ENCODE data around the gene OR2A5. TPM values are rescaled to one million over a fixed set of nuclear protein-coding genes. Genes with fewer than 3 reads are reported as not detected.
A peak's percentile ranks its signal among the peaks of the same experiment; 100 is the strongest.
"Not testable (repeated sequence)": the region's sequence is repeated elsewhere in the genome, so short reads cannot be mapped to it uniquely, and the experiment has no call there.

The OR2A5 gene
- total and polyA plus RNA-seq, 3 experiments from 2014 or later, result not detected

GRCh38 chr7:144010821-144011220 is 37.9 kb upstream of the OR2A5 start:
- H3K4me3 Mint-ChIP-seq; H3K36me3 Mint-ChIP-seq; H3K27me3 ChIP-seq (ENCODE audit: insufficient read depth, low read length, poor library complexity, severe bottlenecking); DNase-seq; H3K9me3 ChIP-seq (ENCODE audit: low read length); H3K4me1 ChIP-seq (ENCODE audit: insufficient read depth, low read length); H3K4me3 ChIP-seq (ENCODE audit: low read length); POLR2A ChIA-PET; H3K27ac Mint-ChIP-seq; H3K27ac ChIP-seq (ENCODE audit: low read depth, low read length); CTCF ChIA-PET; H3K4me1 Mint-ChIP-seq; H3K36me3 ChIP-seq (ENCODE audit: insufficient read depth, low read length): not testable (repeated sequence)
- Mint-ChIP-seq H3K27me3 (peaks cover 3 to 63% of the 10 kb centered on the region in 2 donors), H3K9me3 (peaks cover 10 to 29% (median 19%) of the 10 kb centered on the region in 5 donors)

- no peak for DNase-seq
- no peak overlapping the region for H3K4me3 ChIP-seq (ENCODE audit: low read length)
- no peaks in the 10 kb centered on the region for H3K4me1 ChIP-seq (ENCODE audit: insufficient read depth, low read length)
- H3K9me3 ChIP-seq (ENCODE audit: low read length), result no peaks in the 10 kb centered on the region
- ChIA-PET CTCF (no interaction called here), POLR2A (no interaction called here)
- H3K27me3 ChIP-seq (ENCODE audit: insufficient read depth, low read length, poor library complexity, severe bottlenecking), result no peaks in the 10 kb centered on the region
- Mint-ChIP-seq H3K27me3 (peaks cover 3 to 62% of the 10 kb centered on the region in 2 donors), H3K36me3 (peaks cover 0 to 1% (median 0%) of the 10 kb centered on the region in 3 donors), H3K4me3 (no peak overlapping the region), H3K4me1 (no peaks in the 10 kb centered on the region), H3K27ac (no peak overlapping the region), H3K9me3 (peaks cover 10 to 29% (median 19%) of the 10 kb centered on the region in 5 donors)
- no peak overlapping the region for H3K27ac ChIP-seq (ENCODE audit: low read depth, low read length)
- H3K36me3 ChIP-seq (ENCODE audit: insufficient read depth, low read length), result no peaks in the 10 kb centered on the region
Observed at GRCh38 chr7:144011458-144012230, 37.1 kb upstream of the OR2A5 start.

DNA sequence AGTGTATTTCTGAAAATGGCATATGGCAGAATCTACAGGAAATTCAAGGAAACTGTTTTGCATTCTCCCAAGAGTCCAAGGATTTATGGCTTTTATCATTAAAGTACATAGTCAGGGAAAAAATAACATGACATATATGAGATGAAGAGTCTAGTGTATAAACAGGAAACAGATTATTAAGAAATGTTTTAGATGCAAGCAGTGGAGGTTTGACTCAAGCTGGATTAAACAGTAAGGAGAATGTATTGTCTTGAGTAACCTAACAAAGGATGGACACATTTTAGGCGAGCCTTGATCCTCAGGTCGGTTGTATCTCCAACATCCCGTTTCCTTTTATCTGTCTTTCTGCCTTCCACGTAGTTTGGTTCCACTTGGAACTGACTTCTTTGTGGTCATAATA is 30.7 kb upstream of the OR2A5 start:
- H3K27ac ChIP-seq (ENCODE audit: low read depth, low read length), result no peak overlapping the region
- no peaks in the 10 kb centered on the region for H3K27me3 ChIP-seq (ENCODE audit: insufficient read depth, low read length, poor library complexity, severe bottlenecking)
- no peaks in the 10 kb centered on the region for H3K4me1 Mint-ChIP-seq
- H3K36me3 ChIP-seq (ENCODE audit: insufficient read depth, low read length), result no peaks in the 10 kb centered on the region
- H3K9me3 ChIP-seq (ENCODE audit: low read length), result no peaks in the 10 kb centered on the region
- no peak overlapping the region for H3K4me3 Mint-ChIP-seq
- H3K4me1 ChIP-seq (ENCODE audit: insufficient read depth, low read length), result no peaks in the 10 kb centered on the region
- POLR2A ChIA-PET, result no interaction called here
- H3K36me3 Mint-ChIP-seq, result no peaks in the 10 kb centered on the region
- peaks cover 3 to 19% of the 10 kb centered on the region in 2 donors for H3K27me3 Mint-ChIP-seq
- CTCF ChIA-PET, result no interaction called here
- H3K9me3 Mint-ChIP-seq, result peaks cover 0 to 3% (median 2%) of the 10 kb centered on the region in 5 donors
- H3K4me3 ChIP-seq (ENCODE audit: low read length), result no peak overlapping the region
- no peak overlapping the region for H3K27ac Mint-ChIP-seq
- no peak for DNase-seq

DNA sequence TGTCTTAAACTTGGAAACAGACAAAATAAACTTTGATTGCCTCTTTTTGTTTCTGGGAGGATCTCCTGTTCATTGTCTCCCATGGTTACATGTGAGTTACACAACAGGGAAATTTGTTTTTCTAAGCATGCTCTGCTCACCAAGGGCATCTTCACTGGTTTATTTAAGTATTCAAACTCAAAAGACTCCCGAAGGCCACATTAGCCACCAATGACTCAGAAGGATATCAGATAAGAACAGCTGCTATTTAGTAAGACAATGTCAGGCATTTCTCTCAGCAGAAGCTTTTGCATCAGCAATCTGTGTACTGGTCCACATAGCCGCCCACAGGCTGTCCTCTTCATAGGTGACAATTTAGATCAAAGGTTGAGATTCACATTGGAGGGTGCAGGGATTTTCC is 29.3 kb upstream of the OR2A5 start:
- no peaks in the 10 kb centered on the region for H3K4me1 Mint-ChIP-seq
- peaks cover 3 to 11% of the 10 kb centered on the region in 2 donors for H3K27me3 Mint-ChIP-seq
- H3K36me3 Mint-ChIP-seq, result no peaks in the 10 kb centered on the region
- H3K4me3 Mint-ChIP-seq, result no peak overlapping the region
- Histone ChIP-seq H3K36me3 (ENCODE audit: insufficient read depth, low read length) (no peaks in the 10 kb centered on the region), H3K4me3 (ENCODE audit: low read length) (no peak overlapping the region), H3K4me1 (ENCODE audit: insufficient read depth, low read length) (no peaks in the 10 kb centered on the region), H3K9me3 (ENCODE audit: low read length) (no peaks in the 10 kb centered on the region), H3K27me3 (ENCODE audit: insufficient read depth, low read length, poor library complexity, severe bottlenecking) (no peaks in the 10 kb centered on the region), H3K27ac (ENCODE audit: low read depth, low read length) (no peak overlapping the region)
- H3K27ac Mint-ChIP-seq, result no peak overlapping the region
- POLR2A ChIA-PET, result interaction anchor here (0.6 kb wide), 1 partner anchor 96 kb away, joined by 3 read pairs; no protein-coding TSS in a partner anchor
- CTCF ChIA-PET, result no interaction called here
- H3K9me3 Mint-ChIP-seq, result peaks cover 0 to 2% (median 0%) of the 10 kb centered on the region in 5 donors
- DNase-seq, result no peak

- Histone ChIP-seq H3K27ac (ENCODE audit: low read depth, low read length) (no peak overlapping the region), H3K27me3 (ENCODE audit: insufficient read depth, low read length, poor library complexity, severe bottlenecking) (no peaks in the 10 kb centered on the region), H3K9me3 (ENCODE audit: low read length) (no peaks in the 10 kb centered on the region), H3K4me3 (ENCODE audit: low read length) (no peak overlapping the region), H3K36me3 (ENCODE audit: insufficient read depth, low read length) (no peaks in the 10 kb centered on the region), H3K4me1 (ENCODE audit: insufficient read depth, low read length) (no peaks in the 10 kb centered on the region)
- no peak overlapping the region for H3K27ac Mint-ChIP-seq
- CTCF ChIA-PET, result no interaction called here
- no peaks in the 10 kb centered on the region for H3K4me1 Mint-ChIP-seq
- no peak for DNase-seq
- H3K27me3 Mint-ChIP-seq, result peaks cover 3 to 4% of the 10 kb centered on the region in 2 donors
- no peaks in the 10 kb centered on the region for H3K9me3 Mint-ChIP-seq
- H3K4me3 Mint-ChIP-seq, result no peak overlapping the region
- H3K36me3 Mint-ChIP-seq, result no peaks in the 10 kb centered on the region
- POLR2A ChIA-PET, result no interaction called here
Observed at GRCh38 chr7:144020340-144020739, 28.4 kb upstream of the OR2A5 start.

DNA sequence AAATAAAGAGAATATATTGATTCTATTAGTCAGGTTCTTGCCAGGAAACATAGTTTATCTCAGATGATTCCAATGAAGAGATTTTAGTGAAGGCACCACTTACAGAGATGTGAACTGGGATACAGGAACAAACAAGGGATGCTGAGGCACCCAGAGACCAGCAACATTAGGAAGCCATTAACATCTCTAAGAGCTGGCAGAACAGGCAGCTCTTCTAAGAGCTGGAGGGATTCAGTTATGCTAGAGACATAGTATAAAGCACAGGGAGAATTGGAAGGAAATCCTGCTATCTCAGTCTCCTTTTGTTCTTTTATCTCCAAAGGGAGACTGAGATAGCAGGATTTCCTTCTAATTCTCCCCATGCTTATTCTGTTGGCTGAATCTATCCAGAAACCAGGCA is 26.6 kb upstream of the OR2A5 start:
- H3K4me3 Mint-ChIP-seq, result no peak overlapping the region
- H3K27ac ChIP-seq (ENCODE audit: low read depth, low read length), result no peak overlapping the region
- H3K4me1 ChIP-seq (ENCODE audit: insufficient read depth, low read length), result no peaks in the 10 kb centered on the region
- H3K27me3 Mint-ChIP-seq, result peaks cover 3% of the 10 kb centered on the region in 2 donors
- POLR2A ChIA-PET, result no interaction called here
- no peaks in the 10 kb centered on the region for H3K36me3 Mint-ChIP-seq
- no peaks in the 10 kb centered on the region for H3K27me3 ChIP-seq (ENCODE audit: insufficient read depth, low read length, poor library complexity, severe bottlenecking)
- no peaks in the 10 kb centered on the region for H3K9me3 Mint-ChIP-seq
- H3K36me3 ChIP-seq (ENCODE audit: insufficient read depth, low read length), result no peaks in the 10 kb centered on the region
- no peak overlapping the region for H3K4me3 ChIP-seq (ENCODE audit: low read length)
- CTCF ChIA-PET, result no interaction called here
- no peak for DNase-seq
- H3K27ac Mint-ChIP-seq, result peak overlapping the region in 1 of 8 donors; percentile 17
- no peaks in the 10 kb centered on the region for H3K9me3 ChIP-seq (ENCODE audit: low read length)
- no peaks in the 10 kb centered on the region for H3K4me1 Mint-ChIP-seq

GRCh38 chr7:144023171-144023827 is 25.4 kb upstream of the OR2A5 start:
- Histone ChIP-seq H3K27me3 (ENCODE audit: insufficient read depth, low read length, poor library complexity, severe bottlenecking) (no peaks in the 10 kb centered on the region), H3K4me1 (ENCODE audit: insufficient read depth, low read length) (no peaks in the 10 kb centered on the region), H3K36me3 (ENCODE audit: insufficient read depth, low read length) (no peaks in the 10 kb centered on the region), H3K27ac (ENCODE audit: low read depth, low read length) (no peak overlapping the region), H3K9me3 (ENCODE audit: low read length) (no peaks in the 10 kb centered on the region), H3K4me3 (ENCODE audit: low read length) (no peak overlapping the region)
- Mint-ChIP-seq H3K27ac (no peak overlapping the region), H3K27me3 (peaks cover 2 to 7% of the 10 kb centered on the region in 2 donors), H3K36me3 (no peaks in the 10 kb centered on the region), H3K4me1 (no peaks in the 10 kb centered on the region), H3K4me3 (no peak overlapping the region), H3K9me3 (no peaks in the 10 kb centered on the region)
- no peak for DNase-seq
- ChIA-PET POLR2A (no interaction called here), CTCF (no interaction called here)

DNA sequence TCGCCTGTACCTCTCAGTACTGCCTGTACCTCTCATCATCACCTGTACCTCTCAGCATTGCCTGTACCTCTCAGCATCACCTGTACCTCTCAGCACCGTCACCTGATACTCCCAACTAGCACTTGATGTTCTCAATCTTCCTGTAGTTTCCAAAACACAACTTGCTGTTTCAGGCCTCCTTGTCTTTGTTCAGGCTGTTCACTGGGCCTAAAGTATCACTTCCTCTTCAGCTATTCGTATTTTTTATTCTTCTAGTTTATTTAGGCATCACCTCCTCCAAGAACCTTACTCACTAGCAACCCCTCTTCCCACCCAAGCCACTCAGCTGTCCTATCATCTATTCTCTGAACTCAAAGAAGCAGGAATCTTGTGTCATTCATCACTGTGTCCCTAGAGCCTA is 24.5 kb upstream of the OR2A5 start:
- POLR2A ChIA-PET, result no interaction called here
- H3K4me3 Mint-ChIP-seq, result no peak overlapping the region

More for the DNA sequence above, 24.5 kb upstream of the OR2A5 start:
- DNase-seq, result no peak
- CTCF ChIA-PET, result no interaction called here
- H3K27me3 Mint-ChIP-seq, result peaks cover 3% of the 10 kb centered on the region in 2 donors
- H3K4me1 ChIP-seq (ENCODE audit: insufficient read depth, low read length), result no peaks in the 10 kb centered on the region
- no peaks in the 10 kb centered on the region for H3K27me3 ChIP-seq (ENCODE audit: insufficient read depth, low read length, poor library complexity, severe bottlenecking)
- no peak overlapping the region for H3K27ac ChIP-seq (ENCODE audit: low read depth, low read length)
- no peaks in the 10 kb centered on the region for H3K4me1 Mint-ChIP-seq
- H3K4me3 ChIP-seq (ENCODE audit: low read length), result no peak overlapping the region
- H3K36me3 Mint-ChIP-seq, result no peaks in the 10 kb centered on the region
- H3K27ac Mint-ChIP-seq, result no peak overlapping the region
- H3K9me3 Mint-ChIP-seq, result no peaks in the 10 kb centered on the region
- no peaks in the 10 kb centered on the region for H3K9me3 ChIP-seq (ENCODE audit: low read length)
- H3K36me3 ChIP-seq (ENCODE audit: insufficient read depth, low read length), result no peaks in the 10 kb centered on the region
